NCI-H2107 treated with DMSO at 0.1 percent for 48 hours (cell line): Measurements from ENCODE around the gene CUX1.

Experiments
- DNase-seq: peaks from one replicate; lab custom pipeline; 2025; ENCODE audit not compliant: unreplicated experiment; lab: John Stamatoyannopoulos, UW

CUX1 gene

DNA sequence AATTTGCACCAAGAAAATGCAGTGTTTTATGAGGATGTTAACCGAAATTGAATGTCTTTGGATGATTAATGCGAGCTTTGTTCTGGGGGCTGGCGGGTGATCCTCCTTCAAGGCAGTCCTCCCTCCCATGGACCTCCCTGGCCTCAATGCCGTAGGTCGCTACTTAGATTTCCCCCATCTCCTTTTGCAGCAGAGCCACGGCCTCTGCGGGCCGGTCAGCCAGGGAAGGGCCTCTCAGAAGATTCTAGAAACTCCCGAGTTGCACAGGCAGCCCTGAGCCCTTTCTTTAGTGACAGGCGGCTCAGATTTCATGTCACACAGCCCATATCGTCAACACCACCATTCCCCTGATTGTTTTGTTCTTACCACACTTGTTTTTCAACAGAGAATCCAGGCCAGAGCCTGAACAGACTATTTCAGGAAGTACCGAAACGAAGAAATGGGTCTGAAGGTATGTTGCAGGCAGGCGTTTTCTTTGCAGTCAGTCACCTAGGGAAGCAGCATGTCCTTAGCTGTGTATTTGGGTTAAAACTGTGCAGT, 381.1 kb downstream of the CUX1 start:
- DNase-seq: no peak

DNA sequence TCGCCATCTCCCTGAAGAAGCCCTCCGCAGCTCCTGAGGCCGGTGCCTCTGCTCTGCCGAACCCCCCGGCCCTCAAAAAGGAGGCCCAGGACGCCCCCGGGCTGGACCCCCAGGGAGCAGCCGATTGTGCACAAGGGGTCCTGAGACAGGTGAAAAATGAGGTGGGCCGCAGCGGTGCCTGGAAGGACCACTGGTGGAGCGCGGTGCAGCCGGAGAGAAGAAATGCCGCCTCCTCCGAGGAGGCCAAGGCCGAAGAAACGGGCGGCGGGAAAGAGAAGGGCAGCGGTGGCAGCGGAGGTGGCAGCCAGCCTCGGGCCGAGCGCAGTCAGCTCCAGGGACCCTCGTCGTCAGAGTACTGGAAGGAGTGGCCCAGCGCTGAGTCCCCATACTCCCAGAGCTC, 384.1 kb downstream of the CUX1 start:
- no peak for DNase-seq

- no peak for DNase-seq
These were observed 385.1 kb downstream of the CUX1 start for GRCh38 chr7:102202556-102202955.

GRCh38 chr7:102203218-102203617, 385.8 kb downstream of the CUX1 start:
- DNase-seq: no peak

DNA sequence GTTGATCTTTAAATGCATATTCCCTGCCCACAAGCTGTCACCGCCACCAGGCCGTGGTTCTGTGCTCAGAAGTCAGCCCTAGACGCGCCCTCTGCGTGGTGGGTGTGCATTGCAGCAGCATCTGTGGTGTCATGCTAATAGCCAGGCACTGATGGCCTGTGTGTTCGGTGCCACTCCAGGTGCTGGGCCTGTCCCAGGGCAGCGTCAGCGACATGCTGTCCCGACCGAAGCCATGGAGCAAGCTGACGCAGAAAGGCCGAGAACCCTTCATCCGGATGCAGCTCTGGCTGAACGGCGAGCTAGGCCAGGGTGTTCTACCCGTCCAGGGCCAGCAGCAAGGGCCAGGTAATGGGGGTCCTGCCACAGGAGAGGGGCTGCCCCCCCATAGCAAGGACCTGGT, 386.8 kb downstream of the CUX1 start:
- DNase-seq: no peak

DNA sequence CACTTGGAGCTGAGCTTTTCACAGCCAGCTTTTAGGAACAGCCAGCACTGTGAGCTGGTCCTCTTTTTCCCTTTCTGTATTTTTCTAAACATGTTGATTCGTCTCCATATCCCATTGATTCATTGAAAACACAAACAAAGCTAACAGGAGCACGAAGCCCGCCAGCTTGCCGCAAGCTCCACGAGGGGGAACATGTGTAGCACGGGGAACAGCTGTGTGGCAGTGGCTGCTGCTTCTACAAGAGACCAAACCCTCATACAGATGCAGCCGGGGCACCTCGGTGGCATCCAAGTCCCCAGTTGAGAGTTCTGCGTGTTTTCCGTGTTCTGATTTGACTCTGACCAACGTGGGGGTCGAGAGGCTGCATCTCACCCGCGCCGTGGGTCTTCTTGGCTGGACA, 388.5 kb downstream of the CUX1 start:
- DNase-seq: no peak

- no peak for DNase-seq
These were observed 391.4 kb downstream of the CUX1 start for GRCh38 chr7:102208826-102209225.

- no peak for DNase-seq
These were observed 393.4 kb downstream of the CUX1 start for GRCh38 chr7:102210787-102211186.

DNA sequence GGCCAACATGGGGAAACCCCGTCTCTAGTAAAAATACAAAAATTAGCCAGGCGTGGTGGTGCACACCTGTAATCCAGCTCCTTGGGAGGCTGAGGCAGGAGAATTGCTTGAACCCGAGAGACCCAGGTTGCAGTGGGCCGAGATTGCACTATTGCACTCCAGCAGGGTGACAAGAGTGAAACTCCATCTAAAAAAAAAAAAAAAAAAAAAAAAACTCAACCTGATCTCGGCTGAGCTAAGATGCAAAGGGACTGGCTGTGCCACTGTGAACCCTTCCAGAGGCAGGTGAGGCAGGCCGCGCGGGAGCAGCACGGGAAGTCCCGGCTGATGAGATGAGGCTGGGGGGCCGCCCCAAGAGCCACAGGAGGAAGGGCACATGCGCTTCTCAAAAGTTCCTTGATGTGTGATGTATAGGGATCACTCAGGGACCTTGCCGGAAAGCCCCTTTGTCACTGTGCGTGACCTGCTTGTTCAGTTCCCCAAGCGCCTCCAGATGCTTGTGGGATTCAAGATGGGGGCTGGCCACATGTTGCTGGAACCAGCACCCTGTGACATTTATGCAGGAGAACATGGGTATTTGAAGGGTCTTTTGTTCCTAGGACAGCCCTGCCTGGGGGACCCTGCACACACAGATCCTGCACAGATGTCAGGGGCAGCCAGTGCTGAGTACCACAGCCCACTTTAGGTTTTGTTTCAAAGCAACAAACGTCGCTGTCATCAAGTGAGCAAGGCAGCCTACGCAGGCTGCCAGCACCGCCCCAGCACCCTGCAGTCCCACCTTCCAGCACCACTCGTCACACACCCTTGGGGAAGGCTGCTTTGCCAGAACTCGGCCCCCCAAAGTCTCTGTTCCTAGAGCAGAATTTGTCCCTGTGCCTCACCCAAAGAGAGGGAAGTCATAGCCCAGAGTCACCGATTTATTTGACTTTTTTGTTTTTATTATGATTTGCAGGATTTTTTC, 394.4 kb downstream of the CUX1 start:
- DNase-seq: no peak

- no peak for DNase-seq
These were observed 397.1 kb downstream of the CUX1 start for GRCh38 chr7:102214477-102215072.

DNA sequence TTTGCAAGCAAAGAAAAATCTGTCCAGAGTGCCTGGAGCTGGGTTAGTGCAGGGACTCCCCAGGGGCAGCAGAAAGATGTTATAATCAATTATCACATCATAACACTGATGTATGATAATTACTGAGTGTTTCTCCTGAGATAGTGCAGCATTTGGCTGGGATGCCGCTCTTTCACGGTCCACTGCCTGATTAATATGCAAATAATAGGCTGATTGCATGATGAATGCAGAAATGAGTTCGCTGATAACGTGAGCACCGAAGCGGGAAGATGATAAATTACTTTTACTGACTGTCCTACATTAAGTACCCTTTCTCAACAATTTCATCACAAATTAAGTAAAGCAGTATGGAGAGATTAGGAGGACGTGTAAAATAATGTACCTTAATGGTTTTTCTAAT, 397.8 kb downstream of the CUX1 start:
- DNase-seq: no peak

DNA sequence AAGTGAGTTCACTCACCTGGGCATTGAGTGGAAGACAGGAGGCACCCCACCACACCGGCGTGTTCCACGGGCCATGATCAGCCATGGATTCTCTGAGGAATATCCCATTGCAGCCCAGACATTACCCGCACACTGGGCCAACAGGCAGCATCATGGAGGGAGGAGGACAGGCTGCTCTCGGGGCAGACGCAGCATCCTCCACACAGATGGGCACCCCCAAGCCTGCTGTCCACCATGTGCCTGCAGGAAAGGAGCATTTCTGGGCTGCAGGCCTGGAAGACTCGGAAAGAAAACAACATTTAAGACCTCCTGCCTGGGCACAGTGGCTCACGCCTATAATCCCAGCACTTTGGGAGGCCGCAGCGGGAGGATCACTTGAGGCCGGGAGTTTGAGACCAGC, 398.3 kb downstream of the CUX1 start:
- DNase-seq: no peak

GRCh38 chr7:102216573-102217314, 399.3 kb downstream of the CUX1 start:
- DNase-seq: no peak

- no peak for DNase-seq
These were observed 402.9 kb downstream of the CUX1 start for GRCh38 chr7:102220229-102220850.

- no peak for DNase-seq
These were observed 403.8 kb downstream of the CUX1 start for GRCh38 chr7:102220960-102221800.

- DNase-seq: no peak
These were observed 404.5 kb downstream of the CUX1 start for GRCh38 chr7:102221961-102222360.

DNA sequence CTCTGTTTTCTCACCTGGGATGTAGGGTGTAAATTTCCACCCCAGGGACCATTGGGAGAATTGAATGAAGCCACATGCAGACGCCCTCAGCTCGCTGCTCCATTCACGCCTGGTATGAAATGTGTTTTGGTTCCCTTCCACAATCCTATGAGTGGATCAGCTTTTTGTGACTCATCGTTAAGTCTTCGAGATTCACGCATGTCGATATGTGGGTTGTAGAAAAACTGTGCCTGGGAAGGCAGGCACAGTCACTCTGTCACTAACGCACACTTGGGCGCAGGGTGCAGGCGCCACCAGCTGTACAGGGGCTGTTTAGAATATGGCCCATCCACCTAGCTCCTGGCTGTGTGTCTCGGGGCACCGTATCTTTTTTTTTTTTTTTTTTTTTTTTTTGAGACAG, 405.0 kb downstream of the CUX1 start:
- DNase-seq: no peak

- DNase-seq: no peak
These were observed 405.8 kb downstream of the CUX1 start for GRCh38 chr7:102223184-102223583.

DNA sequence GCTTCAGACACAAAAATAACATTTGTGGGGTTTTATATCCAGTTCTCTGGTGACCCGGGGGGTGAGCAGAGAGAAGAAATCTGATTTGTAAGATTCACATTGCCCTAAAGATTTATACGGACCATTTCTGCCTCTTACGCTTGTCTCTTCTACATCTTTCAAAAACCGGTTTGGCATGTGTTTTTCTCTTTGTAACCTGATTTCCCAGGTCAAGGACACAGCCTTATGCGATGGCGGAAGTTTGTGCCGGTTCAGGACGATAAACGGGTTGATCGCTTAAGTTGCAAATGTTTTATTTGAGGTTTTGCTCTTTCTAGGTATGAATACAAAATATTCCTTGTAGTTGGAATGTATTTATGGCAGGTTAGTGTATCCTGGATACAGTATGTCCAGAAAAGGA, 407.6 kb downstream of the CUX1 start:
- no peak for DNase-seq

- no peak for DNase-seq
These were observed 409.9 kb downstream of the CUX1 start for GRCh38 chr7:102227371-102227770.
